Nephron (organoid): ENCODE data around the gene FIGN.

Experiments used
- H3K27ac Mint-ChIP-seq, 3 experiments: 2 replicates each; pipeline ENCODE4 v1.8.0; 2020; ENCODE audit warnings: mixed read lengths in 3 of 3, mild to moderate bottlenecking in 2 of 3, moderate library complexity in 1 of 3
- H3K27me3 Mint-ChIP-seq: 2 replicates; pipeline ENCODE4 v1.8.0; 2021; ENCODE audit warnings: low read depth, mild to moderate bottlenecking, moderate library complexity, mixed read lengths
- H3K36me3 Mint-ChIP-seq: 2 replicates; pipeline ENCODE4 v1.8.0; 2020; ENCODE audit warnings: low read depth, mixed read lengths
- H3K4me1 Mint-ChIP-seq: 2 replicates; pipeline ENCODE4 v1.8.0; 2020; ENCODE audit warnings: mixed read lengths
- H3K4me3 Mint-ChIP-seq, 3 experiments: 2 replicates each; pipeline ENCODE4 v1.8.0; 2020; ENCODE audit warnings: mild to moderate bottlenecking in 3 of 3, mixed read lengths in 3 of 3, moderate library complexity in 2 of 3
- H3K9me3 Mint-ChIP-seq: 2 replicates; pipeline ENCODE4 v1.8.0; 2020; ENCODE audit warnings: mixed read lengths
- CTCF ChIP-seq, 3 experiments: fragments of 200-600 bp; sonication (generic); IDR thresholded peaks; one replicate each; pipeline ENCODE4 v1.5.0; 2021; ENCODE audit warnings: antibody characterized with exemption in 3 of 3; ENCODE audit not compliant: unreplicated experiment in 3 of 3

The FIGN gene, protein sequence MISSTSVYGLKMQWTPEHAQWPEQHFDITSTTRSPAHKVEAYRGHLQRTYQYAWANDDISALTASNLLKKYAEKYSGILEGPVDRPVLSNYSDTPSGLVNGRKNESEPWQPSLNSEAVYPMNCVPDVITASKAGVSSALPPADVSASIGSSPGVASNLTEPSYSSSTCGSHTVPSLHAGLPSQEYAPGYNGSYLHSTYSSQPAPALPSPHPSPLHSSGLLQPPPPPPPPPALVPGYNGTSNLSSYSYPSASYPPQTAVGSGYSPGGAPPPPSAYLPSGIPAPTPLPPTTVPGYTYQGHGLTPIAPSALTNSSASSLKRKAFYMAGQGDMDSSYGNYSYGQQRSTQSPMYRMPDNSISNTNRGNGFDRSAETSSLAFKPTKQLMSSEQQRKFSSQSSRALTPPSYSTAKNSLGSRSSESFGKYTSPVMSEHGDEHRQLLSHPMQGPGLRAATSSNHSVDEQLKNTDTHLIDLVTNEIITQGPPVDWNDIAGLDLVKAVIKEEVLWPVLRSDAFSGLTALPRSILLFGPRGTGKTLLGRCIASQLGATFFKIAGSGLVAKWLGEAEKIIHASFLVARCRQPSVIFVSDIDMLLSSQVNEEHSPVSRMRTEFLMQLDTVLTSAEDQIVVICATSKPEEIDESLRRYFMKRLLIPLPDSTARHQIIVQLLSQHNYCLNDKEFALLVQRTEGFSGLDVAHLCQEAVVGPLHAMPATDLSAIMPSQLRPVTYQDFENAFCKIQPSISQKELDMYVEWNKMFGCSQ

DNA sequence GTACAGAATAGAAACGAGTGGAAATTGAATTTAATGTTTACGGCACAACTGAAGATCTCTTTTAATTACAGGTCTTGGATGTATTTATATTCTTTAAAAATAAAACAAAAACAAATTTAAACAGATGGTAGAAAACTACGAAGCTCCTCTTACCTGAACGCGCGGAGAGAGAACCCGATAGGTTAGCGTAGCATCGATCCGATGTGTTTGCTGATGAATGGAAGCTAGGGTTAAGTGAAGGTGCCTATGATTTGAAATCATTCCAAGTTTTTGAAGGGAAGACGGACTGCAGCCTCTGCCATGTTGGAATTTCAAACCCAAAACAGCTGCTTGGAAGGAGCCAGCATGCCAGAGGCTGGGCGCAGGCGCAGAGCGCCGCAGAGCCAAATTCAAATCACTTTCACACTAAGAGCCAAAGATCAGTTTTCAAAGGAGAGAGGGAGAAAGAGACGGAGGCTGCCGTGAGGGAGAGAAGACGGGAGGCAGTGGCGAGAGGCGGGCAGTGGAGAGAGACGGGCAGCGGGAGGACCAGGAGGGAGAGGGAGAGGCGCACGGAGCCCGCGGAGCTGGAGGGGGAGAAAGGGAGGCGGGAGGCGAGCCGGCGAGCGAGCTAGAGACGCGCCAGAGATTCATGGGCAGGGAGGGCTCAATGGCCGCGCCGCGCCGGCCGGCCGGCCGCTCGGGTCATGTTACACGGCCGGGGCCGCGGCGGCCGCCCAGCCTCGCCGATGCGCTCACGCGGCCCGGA, at the start of gene FIGN:
FIGN (minus strand) TSS at position 324 of the 748 bp plus-strand sequence. CDS start 1,081 bp downstream, outside the sequence.
- H3K36me3 Mint-ChIP-seq: no peaks in the 10 kb centered on the region
- TF ChIP-seq CTCF (IDR thresholded peaks at IDR 0.05; ENCODE audit: unreplicated experiment in 3 of 3): no peak
- H3K4me1 Mint-ChIP-seq: peaks cover 27% of the 10 kb centered on the region
- no peaks in the 10 kb centered on the region for H3K9me3 Mint-ChIP-seq
- peaks cover 24% of the 10 kb centered on the region for H3K27me3 Mint-ChIP-seq
- peak within 1 kb of the TSS; percentile 88 to 97 (median 96) for H3K27ac Mint-ChIP-seq
- peak within 1 kb of the TSS; percentile 86 to 91 (median 90) for H3K4me3 Mint-ChIP-seq

- Mint-ChIP-seq H3K36me3 (no peaks in the 10 kb centered on the region), H3K9me3 (peaks cover 4% of the 10 kb centered on the region), H3K27ac (no peak overlapping the region), H3K4me3 (no peak overlapping the region), H3K27me3 (peaks cover 6% of the 10 kb centered on the region), H3K4me1 (no peaks in the 10 kb centered on the region)
- TF ChIP-seq CTCF (IDR thresholded peaks at IDR 0.05; ENCODE audit: unreplicated experiment in 3 of 3): no peak
Measured at GRCh38 chr2:163785162-163785561, 49.4 kb upstream of the FIGN start.

GRCh38 chr2:163779970-163780597, 44.3 kb upstream of the FIGN start:
- no peak overlapping the region for H3K27ac Mint-ChIP-seq
- no peaks in the 10 kb centered on the region for H3K4me1 Mint-ChIP-seq
- H3K4me3 Mint-ChIP-seq: no peak overlapping the region
- no peaks in the 10 kb centered on the region for H3K36me3 Mint-ChIP-seq
- H3K9me3 Mint-ChIP-seq: no peaks in the 10 kb centered on the region
- TF ChIP-seq CTCF (IDR thresholded peaks at IDR 0.05; ENCODE audit: unreplicated experiment in 3 of 3): no peak
- H3K27me3 Mint-ChIP-seq: no peaks in the 10 kb centered on the region

GRCh38 chr2:163778045-163778781, 42.4 kb upstream of the FIGN start:
- TF ChIP-seq CTCF (IDR thresholded peaks at IDR 0.05; ENCODE audit: unreplicated experiment in 3 of 3): no peak
- no peaks in the 10 kb centered on the region for H3K9me3 Mint-ChIP-seq
- H3K4me1 Mint-ChIP-seq: no peaks in the 10 kb centered on the region
- no peaks in the 10 kb centered on the region for H3K36me3 Mint-ChIP-seq
- H3K27ac Mint-ChIP-seq: peak overlapping the region in 1 of 3 experiments; percentile 17
- H3K4me3 Mint-ChIP-seq: no peak overlapping the region
- H3K27me3 Mint-ChIP-seq: no peaks in the 10 kb centered on the region

DNA sequence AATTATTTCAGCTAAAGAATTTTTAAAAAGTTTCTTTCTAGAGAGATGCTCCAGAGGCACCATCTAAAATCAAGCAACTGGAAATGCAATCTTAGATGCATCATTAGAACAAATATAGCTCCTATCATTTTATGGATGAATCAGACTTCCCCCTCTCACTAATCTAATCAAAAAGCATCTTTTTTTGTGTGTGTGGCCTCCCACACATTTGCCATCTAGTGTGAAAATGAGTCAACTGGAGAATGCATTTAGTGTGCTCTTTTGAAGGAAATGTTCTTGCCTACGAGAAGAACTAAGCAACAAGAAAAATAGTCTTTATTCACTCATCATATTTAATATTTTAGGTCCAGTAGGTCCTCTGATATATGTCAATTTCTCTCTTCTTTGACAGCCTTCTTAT, 39.5 kb upstream of the FIGN start:
- no peaks in the 10 kb centered on the region for H3K9me3 Mint-ChIP-seq
- H3K4me3 Mint-ChIP-seq: no peak overlapping the region

More for the DNA sequence above, 39.5 kb upstream of the FIGN start:
- Mint-ChIP-seq H3K36me3 (no peaks in the 10 kb centered on the region), H3K4me1 (no peaks in the 10 kb centered on the region), H3K27me3 (no peaks in the 10 kb centered on the region), H3K27ac (no peak overlapping the region)
- TF ChIP-seq CTCF (IDR thresholded peaks at IDR 0.05; ENCODE audit: unreplicated experiment in 3 of 3): no peak
